C4-2B (cell line): Measurements from ENCODE around the gene TNFRSF8.

Experiments used
- ZFX ChIP-seq: fragments of 450-650 bp; IDR thresholded peaks from 2 replicates; pipeline ENCODE4 v1.6.1; 2017
- TF ChIP-seq, protein P1 (sequence below): fragments of 450-650 bp; conservative IDR thresholded peaks from 2 replicates; pipeline ENCODE4 v1.5.1; 2017; ENCODE audit warnings: mild to moderate bottlenecking

DNA sequence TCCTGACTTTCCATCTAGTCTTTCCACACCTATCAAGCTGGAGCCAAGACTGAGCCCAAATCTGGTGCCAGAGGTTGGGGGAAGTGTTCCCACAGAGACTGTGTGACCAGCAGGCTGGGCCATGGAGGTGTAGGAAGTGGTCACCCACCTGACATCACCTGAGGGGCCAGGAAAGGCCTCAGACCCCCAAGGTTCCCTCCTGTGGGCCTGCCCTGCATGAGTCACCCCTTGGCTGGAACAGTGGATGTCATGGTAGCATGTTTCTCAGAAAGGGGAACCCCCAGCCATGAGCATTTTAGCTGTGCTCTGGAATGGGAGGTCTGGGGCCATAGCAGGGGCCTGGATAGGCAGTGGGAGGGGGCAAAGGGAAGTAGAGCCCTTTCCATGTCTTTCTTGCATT lies 5.7 kb upstream of the TNFRSF8 start:
- TF ChIP-seq, protein P1, sequence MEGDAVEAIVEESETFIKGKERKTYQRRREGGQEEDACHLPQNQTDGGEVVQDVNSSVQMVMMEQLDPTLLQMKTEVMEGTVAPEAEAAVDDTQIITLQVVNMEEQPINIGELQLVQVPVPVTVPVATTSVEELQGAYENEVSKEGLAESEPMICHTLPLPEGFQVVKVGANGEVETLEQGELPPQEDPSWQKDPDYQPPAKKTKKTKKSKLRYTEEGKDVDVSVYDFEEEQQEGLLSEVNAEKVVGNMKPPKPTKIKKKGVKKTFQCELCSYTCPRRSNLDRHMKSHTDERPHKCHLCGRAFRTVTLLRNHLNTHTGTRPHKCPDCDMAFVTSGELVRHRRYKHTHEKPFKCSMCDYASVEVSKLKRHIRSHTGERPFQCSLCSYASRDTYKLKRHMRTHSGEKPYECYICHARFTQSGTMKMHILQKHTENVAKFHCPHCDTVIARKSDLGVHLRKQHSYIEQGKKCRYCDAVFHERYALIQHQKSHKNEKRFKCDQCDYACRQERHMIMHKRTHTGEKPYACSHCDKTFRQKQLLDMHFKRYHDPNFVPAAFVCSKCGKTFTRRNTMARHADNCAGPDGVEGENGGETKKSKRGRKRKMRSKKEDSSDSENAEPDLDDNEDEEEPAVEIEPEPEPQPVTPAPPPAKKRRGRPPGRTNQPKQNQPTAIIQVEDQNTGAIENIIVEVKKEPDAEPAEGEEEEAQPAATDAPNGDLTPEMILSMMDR, result no peak
- no peak for TF ChIP-seq ZFX
